Measurements from ENCODE around the gene NUP54. TPM values are rescaled to one million over a fixed set of nuclear protein-coding genes. Genes with fewer than 3 reads are reported as not detected.
A peak's percentile ranks its signal among the peaks of the same experiment; 100 is the strongest.

NUP54 gene
- polyA plus RNA-seq, 2 of the 4 experiments (the other 2 are of a cell fraction): 32.1 to 43.2 TPM

DNA sequence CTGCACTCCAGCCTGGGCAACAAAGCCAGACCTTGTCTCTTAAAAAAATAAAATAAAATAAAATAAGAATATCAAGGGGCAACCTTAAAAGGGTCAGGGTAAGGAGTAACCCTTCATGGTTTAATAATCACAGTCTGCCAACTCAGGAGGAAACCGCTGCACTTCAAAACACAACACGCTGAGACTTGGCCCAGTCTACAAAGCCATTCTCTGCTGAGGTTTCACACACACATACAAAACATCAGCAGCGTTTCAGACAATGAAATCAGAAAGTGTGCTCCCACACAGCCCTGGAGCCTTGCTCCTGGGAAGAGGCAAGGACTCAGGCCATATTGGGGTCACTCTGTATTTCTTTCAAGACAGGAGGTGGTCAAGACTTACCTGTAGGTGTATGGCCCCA lies 47.1 kb upstream of the NUP54 start:
- no peak for ATAC-seq
- no peak for TF ChIP-seq PHF8 (IDR thresholded peaks at IDR 0.05; ENCODE audit: borderline replicate concordance, low read depth)
- TF ChIP-seq FOXS1 (CRISPR knock-in tag; IDR thresholded peaks at IDR 0.05): no peak
- TF ChIP-seq TP53 (CRISPR knock-in tag; IDR thresholded peaks at IDR 0.05): no peak
- TF ChIP-seq SREBF2 (IDR thresholded peaks at IDR 0.05): no peak
- TF ChIP-seq BCL3 (IDR thresholded peaks at IDR 0.05): no peak
- TF ChIP-seq ZNF302 (CRISPR knock-in tag; IDR thresholded peaks at IDR 0.05): no peak
- TF ChIP-seq ZSCAN20 (CRISPR knock-in tag; IDR thresholded peaks at IDR 0.05): no peak
- TF ChIP-seq ELK1 (IDR thresholded peaks at IDR 0.05; ENCODE audit: low read depth, low read length): no peak
- TF ChIP-seq TFCP2L1 (CRISPR knock-in tag; IDR thresholded peaks at IDR 0.05): no peak
- TF ChIP-seq REST (IDR thresholded peaks at IDR 0.05): no peak
- TF ChIP-seq NR3C1 (IDR thresholded peaks at IDR 0.05): no peak
- POLR2A ChIA-PET: no interaction called here
- FAIRE-seq: no peak
- no peak overlapping the region for H3K4me2 ChIP-seq
- CTCF ChIA-PET: no interaction called here
- WGBS (ENCODE audit: missing lambda C conversion rate): 92% methylated on average over 3 of the region's 3 CpGs
- peak overlapping the region in 1 of 2 experiments; percentile 77; a peak in 3 of 6 replicates for H3K27ac ChIP-seq
- H3K4me1 ChIP-seq: peaks cover 35% of the 10 kb centered on the region
- DNase-seq (ENCODE audit: low read depth in 1 of 2, low spot score in 1 of 2): no peak
- H3K9me3 ChIP-seq: no peaks in the 10 kb centered on the region
- H3K4me3 ChIP-seq: no peak overlapping the region

DNA sequence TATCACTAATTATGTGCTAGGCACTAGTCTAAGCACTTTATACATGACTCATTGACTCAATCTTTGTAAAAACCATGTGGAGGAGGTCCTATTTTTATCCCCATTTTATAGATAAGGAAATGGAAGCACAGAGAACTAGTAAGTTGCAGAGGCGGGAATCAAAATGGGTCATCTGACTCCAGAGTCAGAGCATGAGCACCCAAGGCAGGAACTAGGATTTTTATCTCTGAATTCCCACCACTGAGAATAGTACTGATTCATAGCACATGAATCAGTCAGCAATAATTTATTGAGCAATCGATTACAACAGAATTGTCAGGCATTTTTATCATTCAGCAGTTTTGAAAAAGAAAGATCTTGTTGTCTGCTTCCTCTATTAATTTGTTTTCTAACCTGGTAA lies 46.1 kb upstream of the NUP54 start:
- POLR2A ChIA-PET: no interaction called here
- ATAC-seq (peak; percentile 73 to 83; a peak in 5 of 6 replicates), FAIRE-seq (no peak), DNase-seq (ENCODE audit: low read depth in 1 of 2, low spot score in 1 of 2) (peak; percentile 26 to 37)
- WGBS (ENCODE audit: missing lambda C conversion rate): 34% methylated on average over 2 of the region's 2 CpGs
- Histone ChIP-seq H3K4me1 (peaks cover 32% of the 10 kb centered on the region), H3K4me3 (no peak overlapping the region), H3K9me3 (no peaks in the 10 kb centered on the region), H3K4me2 (peak overlapping the region; percentile 39), H3K27ac (peak overlapping the region in 1 of 2 experiments; percentile 77; a peak in 3 of 6 replicates)
- CTCF ChIA-PET: interaction anchor here (1.1 to 1.4 kb wide), 2 partner anchors 15 to 25 kb away, joined by 3 to 8 read pairs; no protein-coding TSS in a partner anchor
- TF ChIP-seq EP300 (IDR thresholded peaks at IDR 0.05) (no peak), EHF (CRISPR knock-in tag; IDR thresholded peaks at IDR 0.05) (no peak), NPAS2 (CRISPR knock-in tag; IDR thresholded peaks at IDR 0.05; ENCODE audit: borderline replicate concordance) (no peak), POLR2AphosphoS2 (conservative IDR thresholded peaks at IDR 0.05; ENCODE audit: low read length) (no peak), FOSL2 (IDR thresholded peaks at IDR 0.05) (peak; percentile 33; the same call in 1 of the 2 replicates), FOSL2 (CRISPR knock-in tag; IDR thresholded peaks at IDR 0.05) (peak; percentile 78), ZFP36 (IDR thresholded peaks at IDR 0.05; ENCODE audit: borderline replicate concordance, partially characterized antibody) (no peak), MAFK (IDR thresholded peaks at IDR 0.05; ENCODE audit: partially characterized antibody) (peak; percentile 54), CEBPB (IDR thresholded peaks at IDR 0.05) (peak; percentile 64 to 66; a peak in 3 of 4 replicates), JUNB (IDR thresholded peaks at IDR 0.05) (peak; percentile 56)
- TF ChIP-seq, protein P1, sequence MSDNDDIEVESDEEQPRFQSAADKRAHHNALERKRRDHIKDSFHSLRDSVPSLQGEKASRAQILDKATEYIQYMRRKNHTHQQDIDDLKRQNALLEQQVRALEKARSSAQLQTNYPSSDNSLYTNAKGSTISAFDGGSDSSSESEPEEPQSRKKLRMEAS (IDR thresholded peaks at IDR 0.05): no peak

All from A549 (cell line).